IMR-90 (cell line): Measurements from ENCODE around the gene TCF7. TPM values are rescaled to one million over a fixed set of nuclear protein-coding genes. Genes with fewer than 3 reads are reported as not detected.

Experiments used
- ATAC-seq: fragments of 200-7000 bp; cut with Tn5 transposase; 2 replicates; pipeline ENCODE4 v1.9.1; 2020; ENCODE audit warnings: low read depth, mild to moderate bottlenecking, moderate library complexity
- BruUV-seq: library from RNA; stranded (reverse); fragments of 400-500 nt; replicated peaks from 2 replicates; lab custom pipeline; 2021; lab: Mats Ljungman, UMichigan
- CTCF ChIA-PET: fragments of 300-600 bp; formaldehyde crosslinking; extraction: SDS; loops from one replicate; lab custom pipeline; 2021; ENCODE audit warnings: antibody characterized with exemption; lab: Yijun Ruan, JAX
- POLR2A ChIA-PET: fragments of 300-600 bp; sonication (Branson Sonifier 250); formaldehyde crosslinking; loops from one replicate; lab custom pipeline; 2022; ENCODE audit warnings: antibody characterized with exemption; ENCODE audit not compliant: unreplicated experiment; lab: Charles Lee
- DNase-seq: peaks from one replicate; pipeline ENCODE4 v3.0.0; 2013
- H2AFZ ChIP-seq: replicated peaks from 2 replicates; pipeline ENCODE3; 2013; ENCODE audit warnings: low read length, mild to moderate bottlenecking; ENCODE audit not compliant: poor library complexity
- H2AK5ac ChIP-seq: 2 replicates; pipeline ENCODE4 v1.6.1; 2013; ENCODE audit warnings: low read depth, low read length, inconsistent platforms
- H2AK9ac ChIP-seq: replicated peaks from 2 replicates; pipeline ENCODE3; 2013; ENCODE audit warnings: mild to moderate bottlenecking, low read depth, low read length, moderate library complexity; ENCODE audit not compliant: poor library complexity
- H2BK120ac ChIP-seq: 2 replicates; pipeline ENCODE4 v1.6.1; 2013; ENCODE audit warnings: low read depth, low read length, inconsistent platforms
- H2BK15ac ChIP-seq: 3 replicates; pipeline ENCODE4 v1.6.1; 2013; ENCODE audit warnings: low read depth, low read length, inconsistent platforms
- H2BK20ac ChIP-seq: 2 replicates; pipeline ENCODE4 v1.6.1; 2013; ENCODE audit warnings: low read depth, mild to moderate bottlenecking, inconsistent platforms, low read length, moderate library complexity
- H2BK5ac ChIP-seq: 2 replicates; pipeline ENCODE4 v1.6.1; 2013; ENCODE audit warnings: mild to moderate bottlenecking, low read depth, low read length, inconsistent platforms; ENCODE audit not compliant: poor library complexity, severe bottlenecking
- H3K14ac ChIP-seq: replicated peaks from 2 replicates; pipeline ENCODE4 v1.6.1; 2013; ENCODE audit warnings: low read depth, low read length, inconsistent platforms
- H3K18ac ChIP-seq: 2 replicates; pipeline ENCODE4 v1.6.1; 2013; ENCODE audit warnings: low read depth, low read length, control low read depth
- H3K23ac ChIP-seq: 2 replicates; pipeline ENCODE4 v1.6.1; 2013; ENCODE audit warnings: low read depth, low read length, inconsistent platforms
- H3K27ac ChIP-seq: 2 replicates; pipeline ENCODE4 v1.5.1; 2013; ENCODE audit warnings: mild to moderate bottlenecking, control low read depth, low read length; ENCODE audit not compliant: insufficient read depth
- H3K27me3 ChIP-seq: 2 replicates; pipeline ENCODE4 v1.6.1; 2013; ENCODE audit warnings: low read length; ENCODE audit not compliant: control insufficient read depth, insufficient read depth
- H3K36me3 ChIP-seq: 2 replicates; pipeline ENCODE4 v1.6.1; 2013; ENCODE audit warnings: low read length, mixed read lengths; ENCODE audit not compliant: control insufficient read depth, insufficient read depth
- H3K4ac ChIP-seq: 2 replicates; pipeline ENCODE4 v1.6.1; 2013; ENCODE audit warnings: low read depth, low read length, inconsistent platforms
- H3K4me1 ChIP-seq: 2 replicates; pipeline ENCODE4 v1.6.1; 2013; ENCODE audit warnings: low read length, mixed read lengths; ENCODE audit not compliant: control insufficient read depth, insufficient read depth
- H3K4me2 ChIP-seq: 2 replicates; pipeline ENCODE4 v1.6.1; 2013; ENCODE audit warnings: low read depth, mild to moderate bottlenecking, control low read depth, low read length, moderate library complexity
- H3K4me3 ChIP-seq: 2 replicates; pipeline ENCODE4 v1.5.1; 2013; ENCODE audit warnings: low read depth, mild to moderate bottlenecking, control low read depth, low read length, moderate library complexity; ENCODE audit not compliant: insufficient read depth
- H3K56ac ChIP-seq: 2 replicates; pipeline ENCODE4 v1.6.1; 2013; ENCODE audit warnings: low read length, inconsistent platforms; ENCODE audit not compliant: insufficient read depth; ENCODE audit errors: extremely low read depth
- H3K79me1 ChIP-seq, 2 experiments: 2 replicates each; pipeline ENCODE4 v1.6.1; 2013; ENCODE audit warnings: low read length in 2 of 2, inconsistent platforms in 1 of 2, low read depth in 1 of 2
- H3K9ac ChIP-seq: 2 replicates; pipeline ENCODE4 v1.6.1; 2013; ENCODE audit warnings: low read depth, low read length, control low read depth
- H3K9me1 ChIP-seq: 2 replicates; pipeline ENCODE4 v1.6.1; 2013; ENCODE audit warnings: low read length, inconsistent platforms; ENCODE audit not compliant: insufficient read depth
- H3K9me3 ChIP-seq: 2 replicates; pipeline ENCODE4 v1.6.1; 2013; ENCODE audit warnings: low read length; ENCODE audit not compliant: control insufficient read depth, insufficient read depth
- H4K20me1 ChIP-seq: 2 replicates; pipeline ENCODE4 v1.6.1; 2013; ENCODE audit warnings: low read length, inconsistent platforms; ENCODE audit not compliant: insufficient read depth
- H4K5ac ChIP-seq: 2 replicates; pipeline ENCODE4 v1.6.1; 2013; ENCODE audit warnings: mild to moderate bottlenecking, low read depth, low read length, control low read depth
- H4K8ac ChIP-seq, 2 experiments: 2 replicates each; pipeline ENCODE4 v1.6.1; 2013; ENCODE audit warnings: low read depth in 2 of 2, low read length in 2 of 2, control low read depth in 1 of 2, inconsistent platforms in 1 of 2
- H4K91ac ChIP-seq: 2 replicates; pipeline ENCODE4 v1.6.1; 2013; ENCODE audit warnings: low read depth, low read length, inconsistent platforms; ENCODE audit not compliant: insufficient read depth
- BHLHE40 ChIP-seq: fragments of 150-350 bp; IDR thresholded peaks from 2 replicates; pipeline ENCODE4 v1.6.1; 2016; ENCODE audit warnings: mild to moderate bottlenecking, low read depth, low read length
- CHD1 ChIP-seq: IDR thresholded peaks from 2 replicates; pipeline ENCODE4 v1.6.1; 2012; ENCODE audit warnings: low read depth, low read length, improper control_type of control experiment
- CTCF ChIP-seq: conservative IDR thresholded peaks from 2 replicates; pipeline ENCODE4 v1.5.1; 2012; ENCODE audit warnings: mild to moderate bottlenecking, low read depth, low read length, improper control_type of control experiment
- FOS ChIP-seq: fragments of 150-350 bp; IDR thresholded peaks from 2 replicates; pipeline ENCODE4 v1.6.1; 2016; ENCODE audit warnings: low read depth, low read length
- MAZ ChIP-seq: IDR thresholded peaks from 2 replicates; pipeline ENCODE4 v1.6.1; 2012; ENCODE audit warnings: low read depth, mild to moderate bottlenecking, low read length, improper control_type of control experiment, moderate library complexity, borderline replicate concordance
- MXI1 ChIP-seq: IDR thresholded peaks from 2 replicates; pipeline ENCODE4 v1.6.1; 2012; ENCODE audit warnings: low read depth, mild to moderate bottlenecking, low read length, moderate library complexity, borderline replicate concordance
- NFE2L2 ChIP-seq: fragments of 150-350 bp; IDR thresholded peaks from 2 replicates; pipeline ENCODE4 v1.6.1; 2016; ENCODE audit warnings: low read depth, mild to moderate bottlenecking, low read length
- POLR2A ChIP-seq: IDR thresholded peaks from 2 replicates; pipeline ENCODE4 v1.6.1; 2012; ENCODE audit warnings: mild to moderate bottlenecking, low read depth, low read length
- RAD21 ChIP-seq: IDR thresholded peaks from 2 replicates; pipeline ENCODE4 v1.6.1; 2012; ENCODE audit warnings: low read length, improper control_type of control experiment
- RCOR1 ChIP-seq: IDR thresholded peaks from 2 replicates; pipeline ENCODE4 v1.6.1; 2012; ENCODE audit warnings: mild to moderate bottlenecking, low read length, improper control_type of control experiment; ENCODE audit not compliant: insufficient replicate concordance
- RFX5 ChIP-seq: IDR thresholded peaks from 2 replicates; pipeline ENCODE4 v1.8.0; 2012; ENCODE audit warnings: low read depth, mild to moderate bottlenecking, low read length, moderate library complexity
- SMC3 ChIP-seq: fragments of 150-350 bp; IDR thresholded peaks from 2 replicates; pipeline ENCODE4 v1.6.1; 2016; ENCODE audit warnings: low read depth, mild to moderate bottlenecking, antibody characterized with exemption, low read length, moderate library complexity
- WGBS, 2 experiments: methylation state at CpG; one replicate each; pipeline versions ENCODE4 v1.1.5 to v1.1.7; 2013; ENCODE audit warnings: missing lambda C conversion rate in 2 of 2; ENCODE audit not compliant: insufficient read length in 1 of 2; ENCODE audit errors: extremely low coverage in 2 of 2; 5-methylcytosine and 5-hydroxymethylcytosine counted together
- dilution Hi-C: fragments of 300-500 bp; cut with HindIII; formaldehyde crosslinking; loops from one replicate; pipeline ENCODE4 v1.14.3; 2018; ENCODE audit warnings: low sequenced_read_pairs; ENCODE audit not compliant: unreplicated experiment
- in situ Hi-C: fragments of 300-500 bp; cut with MboI; formaldehyde crosslinking; loops from 3 replicates; pipeline ENCODE4 v1.14.3; 2019; ENCODE audit warnings: low sequenced_read_pairs, inconsistent platforms, mixed read lengths
- intact Hi-C: fragments of 100-400 bp; cut with micrococcal nuclease; formaldehyde crosslinking; loops from 2 replicates; pipeline ENCODE4 v1.10.0; 2022
- polyA plus RNA-seq, 3 experiments: library from polyadenylated mRNA; depleted of rRNA; stranded (reverse); fragments of >200 nt; gene quantifications; 2 replicates each; pipeline ENCODE4 v1.2.3, GENCODE V29; 2012; ENCODE audit warnings: low replicate concordance in 1 of 3
- total RNA-seq: library from RNA; depleted of rRNA; stranded (reverse); fragments of >200 nt; gene quantifications from 2 replicates; pipeline ENCODE4 v1.2.3, GENCODE V29; 2012

The TCF7 gene
- total and polyA plus RNA-seq, 2 of the 4 experiments (the other 2 are of a cell fraction): 1.3 to 3.4 TPM

- no CpG with 5 or more reads among the region's 3 CpGs for WGBS, 2 experiments
- BruUV-seq: no TSS peak
Measured at GRCh38 chr5:134122530-134122929, 8.0 kb downstream of the TCF7 start.

More at GRCh38 chr5:134122530-134122929, 8.0 kb downstream of the TCF7 start:
- H3K4me1 ChIP-seq: peaks cover 14% of the 10 kb centered on the region
- intact Hi-C loops (no loop called here), in situ Hi-C loops (no loop called here), dilution Hi-C loops (no loop called here)
- no peak overlapping the region for H3K23ac ChIP-seq
- H2BK15ac ChIP-seq: no peak overlapping the region
- H3K9me1 ChIP-seq: peaks cover 30% of the 10 kb centered on the region
- H4K8ac ChIP-seq: no peak overlapping the region
- H2AFZ ChIP-seq: no peak overlapping the region
- ATAC-seq (no peak), DNase-seq (no peak)
- H3K4ac ChIP-seq: no peak overlapping the region
- no peak overlapping the region for H3K56ac ChIP-seq
- no peak overlapping the region for H2BK5ac ChIP-seq
- H3K27me3 ChIP-seq: no peaks in the 10 kb centered on the region
- H3K9ac ChIP-seq: no peak overlapping the region
- H3K27ac ChIP-seq: no peak overlapping the region
- ChIA-PET POLR2A (no interaction called here), CTCF (no interaction called here)
- TF ChIP-seq BHLHE40 (no peak), SMC3 (no peak), MAZ (no peak), CTCF (no peak), RAD21 (no peak), FOS (no peak), RCOR1 (no peak), POLR2A (no peak), NFE2L2 (no peak), MXI1 (no peak), RFX5 (no peak), CHD1 (no peak)
- H3K4me2 ChIP-seq: no peak overlapping the region
- H3K4me3 ChIP-seq: no peak overlapping the region
- H2BK20ac ChIP-seq: no peak overlapping the region
- no peak overlapping the region; the same call in 1 of the 2 replicates for H2AK5ac ChIP-seq
- no peaks in the 10 kb centered on the region for H3K9me3 ChIP-seq
- peaks cover 18% of the 10 kb centered on the region for H4K20me1 ChIP-seq
- H4K5ac ChIP-seq: no peak overlapping the region
- H4K91ac ChIP-seq: no peak overlapping the region
- H2BK120ac ChIP-seq: no peak overlapping the region
- peaks cover 3% of the 10 kb centered on the region for H3K36me3 ChIP-seq
- H3K79me1 ChIP-seq: peaks cover 0 to 29% of the 10 kb centered on the region in 2 experiments; a peak in 3 of 4 replicates
- peak overlapping the region; percentile 81 for H2AK9ac ChIP-seq
- no peak overlapping the region for H3K18ac ChIP-seq
- no peak overlapping the region for H3K14ac ChIP-seq
